IMR-90 (cell line): ENCODE data around the gene ATP1A4. TPM values are rescaled to one million over a fixed set of nuclear protein-coding genes. Genes with fewer than 3 reads are reported as not detected.

Source experiments
- ATAC-seq: fragments of 200-7000 bp; cut with Tn5 transposase; 2 replicates; pipeline ENCODE4 v1.9.1; 2020; ENCODE audit warnings: low read depth, mild to moderate bottlenecking, moderate library complexity
- BruUV-seq: library from RNA; stranded (reverse); fragments of 400-500 nt; replicated peaks from 2 replicates; lab custom pipeline; 2021; lab: Mats Ljungman, UMichigan
- CTCF ChIA-PET: fragments of 300-600 bp; formaldehyde crosslinking; extraction: SDS; loops from one replicate; lab custom pipeline; 2021; ENCODE audit warnings: antibody characterized with exemption; lab: Yijun Ruan, JAX
- POLR2A ChIA-PET: fragments of 300-600 bp; sonication (Branson Sonifier 250); formaldehyde crosslinking; loops from one replicate; lab custom pipeline; 2022; ENCODE audit warnings: antibody characterized with exemption; ENCODE audit not compliant: unreplicated experiment; lab: Charles Lee
- DNase-seq: peaks from one replicate; pipeline ENCODE4 v3.0.0; 2013
- H2AFZ ChIP-seq: replicated peaks from 2 replicates; pipeline ENCODE3; 2013; ENCODE audit warnings: low read length, mild to moderate bottlenecking; ENCODE audit not compliant: poor library complexity
- H2AK5ac ChIP-seq: 2 replicates; pipeline ENCODE4 v1.6.1; 2013; ENCODE audit warnings: low read depth, low read length, inconsistent platforms
- H2AK9ac ChIP-seq: replicated peaks from 2 replicates; pipeline ENCODE3; 2013; ENCODE audit warnings: mild to moderate bottlenecking, low read depth, low read length, moderate library complexity; ENCODE audit not compliant: poor library complexity
- H2BK120ac ChIP-seq: 2 replicates; pipeline ENCODE4 v1.6.1; 2013; ENCODE audit warnings: low read depth, low read length, inconsistent platforms
- H2BK15ac ChIP-seq: 3 replicates; pipeline ENCODE4 v1.6.1; 2013; ENCODE audit warnings: low read depth, low read length, inconsistent platforms
- H2BK20ac ChIP-seq: 2 replicates; pipeline ENCODE4 v1.6.1; 2013; ENCODE audit warnings: low read depth, mild to moderate bottlenecking, inconsistent platforms, low read length, moderate library complexity
- H2BK5ac ChIP-seq: 2 replicates; pipeline ENCODE4 v1.6.1; 2013; ENCODE audit warnings: mild to moderate bottlenecking, low read depth, low read length, inconsistent platforms; ENCODE audit not compliant: poor library complexity, severe bottlenecking
- H3K14ac ChIP-seq: replicated peaks from 2 replicates; pipeline ENCODE4 v1.6.1; 2013; ENCODE audit warnings: low read depth, low read length, inconsistent platforms
- H3K18ac ChIP-seq: 2 replicates; pipeline ENCODE4 v1.6.1; 2013; ENCODE audit warnings: low read depth, low read length, control low read depth
- H3K23ac ChIP-seq: 2 replicates; pipeline ENCODE4 v1.6.1; 2013; ENCODE audit warnings: low read depth, low read length, inconsistent platforms
- H3K27ac ChIP-seq: 2 replicates; pipeline ENCODE4 v1.5.1; 2013; ENCODE audit warnings: mild to moderate bottlenecking, control low read depth, low read length; ENCODE audit not compliant: insufficient read depth
- H3K27me3 ChIP-seq: 2 replicates; pipeline ENCODE4 v1.6.1; 2013; ENCODE audit warnings: low read length; ENCODE audit not compliant: control insufficient read depth, insufficient read depth
- H3K36me3 ChIP-seq: 2 replicates; pipeline ENCODE4 v1.6.1; 2013; ENCODE audit warnings: low read length, mixed read lengths; ENCODE audit not compliant: control insufficient read depth, insufficient read depth
- H3K4ac ChIP-seq: 2 replicates; pipeline ENCODE4 v1.6.1; 2013; ENCODE audit warnings: low read depth, low read length, inconsistent platforms
- H3K4me1 ChIP-seq: 2 replicates; pipeline ENCODE4 v1.6.1; 2013; ENCODE audit warnings: low read length, mixed read lengths; ENCODE audit not compliant: control insufficient read depth, insufficient read depth
- H3K4me2 ChIP-seq: 2 replicates; pipeline ENCODE4 v1.6.1; 2013; ENCODE audit warnings: low read depth, mild to moderate bottlenecking, control low read depth, low read length, moderate library complexity
- H3K4me3 ChIP-seq: 2 replicates; pipeline ENCODE4 v1.5.1; 2013; ENCODE audit warnings: low read depth, mild to moderate bottlenecking, control low read depth, low read length, moderate library complexity; ENCODE audit not compliant: insufficient read depth
- H3K56ac ChIP-seq: 2 replicates; pipeline ENCODE4 v1.6.1; 2013; ENCODE audit warnings: low read length, inconsistent platforms; ENCODE audit not compliant: insufficient read depth; ENCODE audit errors: extremely low read depth
- H3K79me1 ChIP-seq, 2 experiments: 2 replicates each; pipeline ENCODE4 v1.6.1; 2013; ENCODE audit warnings: low read length in 2 of 2, inconsistent platforms in 1 of 2, low read depth in 1 of 2
- H3K9ac ChIP-seq: 2 replicates; pipeline ENCODE4 v1.6.1; 2013; ENCODE audit warnings: low read depth, low read length, control low read depth
- H3K9me1 ChIP-seq: 2 replicates; pipeline ENCODE4 v1.6.1; 2013; ENCODE audit warnings: low read length, inconsistent platforms; ENCODE audit not compliant: insufficient read depth
- H3K9me3 ChIP-seq: 2 replicates; pipeline ENCODE4 v1.6.1; 2013; ENCODE audit warnings: low read length; ENCODE audit not compliant: control insufficient read depth, insufficient read depth
- H4K20me1 ChIP-seq: 2 replicates; pipeline ENCODE4 v1.6.1; 2013; ENCODE audit warnings: low read length, inconsistent platforms; ENCODE audit not compliant: insufficient read depth
- H4K5ac ChIP-seq: 2 replicates; pipeline ENCODE4 v1.6.1; 2013; ENCODE audit warnings: mild to moderate bottlenecking, low read depth, low read length, control low read depth
- H4K8ac ChIP-seq, 2 experiments: 2 replicates each; pipeline ENCODE4 v1.6.1; 2013; ENCODE audit warnings: low read depth in 2 of 2, low read length in 2 of 2, control low read depth in 1 of 2, inconsistent platforms in 1 of 2
- H4K91ac ChIP-seq: 2 replicates; pipeline ENCODE4 v1.6.1; 2013; ENCODE audit warnings: low read depth, low read length, inconsistent platforms; ENCODE audit not compliant: insufficient read depth
- BHLHE40 ChIP-seq: fragments of 150-350 bp; IDR thresholded peaks from 2 replicates; pipeline ENCODE4 v1.6.1; 2016; ENCODE audit warnings: mild to moderate bottlenecking, low read depth, low read length
- CEBPB ChIP-seq: IDR thresholded peaks from 2 replicates; pipeline ENCODE4 v1.6.1; 2012; ENCODE audit warnings: low read depth, low read length, improper control_type of control experiment
- CHD1 ChIP-seq: IDR thresholded peaks from 2 replicates; pipeline ENCODE4 v1.6.1; 2012; ENCODE audit warnings: low read depth, low read length, improper control_type of control experiment
- CTCF ChIP-seq: conservative IDR thresholded peaks from 2 replicates; pipeline ENCODE4 v1.5.1; 2012; ENCODE audit warnings: mild to moderate bottlenecking, low read depth, low read length, improper control_type of control experiment
- FOS ChIP-seq: fragments of 150-350 bp; IDR thresholded peaks from 2 replicates; pipeline ENCODE4 v1.6.1; 2016; ENCODE audit warnings: low read depth, low read length
- MAFK ChIP-seq: IDR thresholded peaks from 2 replicates; pipeline ENCODE4 v1.6.1; 2012; ENCODE audit warnings: low read depth, low read length, improper control_type of control experiment
- MAZ ChIP-seq: IDR thresholded peaks from 2 replicates; pipeline ENCODE4 v1.6.1; 2012; ENCODE audit warnings: low read depth, mild to moderate bottlenecking, low read length, improper control_type of control experiment, moderate library complexity, borderline replicate concordance
- MXI1 ChIP-seq: IDR thresholded peaks from 2 replicates; pipeline ENCODE4 v1.6.1; 2012; ENCODE audit warnings: low read depth, mild to moderate bottlenecking, low read length, moderate library complexity, borderline replicate concordance
- NFE2L2 ChIP-seq: fragments of 150-350 bp; IDR thresholded peaks from 2 replicates; pipeline ENCODE4 v1.6.1; 2016; ENCODE audit warnings: low read depth, mild to moderate bottlenecking, low read length
- POLR2A ChIP-seq: IDR thresholded peaks from 2 replicates; pipeline ENCODE4 v1.6.1; 2012; ENCODE audit warnings: mild to moderate bottlenecking, low read depth, low read length
- RAD21 ChIP-seq: IDR thresholded peaks from 2 replicates; pipeline ENCODE4 v1.6.1; 2012; ENCODE audit warnings: low read length, improper control_type of control experiment
- RCOR1 ChIP-seq: IDR thresholded peaks from 2 replicates; pipeline ENCODE4 v1.6.1; 2012; ENCODE audit warnings: mild to moderate bottlenecking, low read length, improper control_type of control experiment; ENCODE audit not compliant: insufficient replicate concordance
- RFX5 ChIP-seq: IDR thresholded peaks from 2 replicates; pipeline ENCODE4 v1.8.0; 2012; ENCODE audit warnings: low read depth, mild to moderate bottlenecking, low read length, moderate library complexity
- SMC3 ChIP-seq: fragments of 150-350 bp; IDR thresholded peaks from 2 replicates; pipeline ENCODE4 v1.6.1; 2016; ENCODE audit warnings: low read depth, mild to moderate bottlenecking, antibody characterized with exemption, low read length, moderate library complexity
- USF2 ChIP-seq: fragments of 150-350 bp; IDR thresholded peaks from 2 replicates; pipeline ENCODE4 v1.6.1; 2017; ENCODE audit warnings: mild to moderate bottlenecking, antibody characterized with exemption, low read length, low read depth
- WGBS, 2 experiments: methylation state at CpG; one replicate each; pipeline versions ENCODE4 v1.1.5 to v1.1.7; 2013; ENCODE audit warnings: missing lambda C conversion rate in 2 of 2; ENCODE audit not compliant: insufficient read length in 1 of 2; ENCODE audit errors: extremely low coverage in 2 of 2; 5-methylcytosine and 5-hydroxymethylcytosine counted together
- dilution Hi-C: fragments of 300-500 bp; cut with HindIII; formaldehyde crosslinking; loops from one replicate; pipeline ENCODE4 v1.14.3; 2018; ENCODE audit warnings: low sequenced_read_pairs; ENCODE audit not compliant: unreplicated experiment
- in situ Hi-C: fragments of 300-500 bp; cut with MboI; formaldehyde crosslinking; loops from 3 replicates; pipeline ENCODE4 v1.14.3; 2019; ENCODE audit warnings: low sequenced_read_pairs, inconsistent platforms, mixed read lengths
- intact Hi-C: fragments of 100-400 bp; cut with micrococcal nuclease; formaldehyde crosslinking; loops from 2 replicates; pipeline ENCODE4 v1.10.0; 2022
- polyA plus RNA-seq, 3 experiments: library from polyadenylated mRNA; depleted of rRNA; stranded (reverse); fragments of >200 nt; gene quantifications; 2 replicates each; pipeline ENCODE4 v1.2.3, GENCODE V29; 2012; ENCODE audit warnings: low replicate concordance in 1 of 3
- total RNA-seq: library from RNA; depleted of rRNA; stranded (reverse); fragments of >200 nt; gene quantifications from 2 replicates; pipeline ENCODE4 v1.2.3, GENCODE V29; 2012

ATP1A4 gene
- total and polyA plus RNA-seq, 2 of the 4 experiments (the other 2 are of a cell fraction), result not detected

- ATAC-seq, result no peak
- in situ Hi-C loops, result loop anchor here (25.0 kb wide), 1 partner anchor 433 kb away; no protein-coding TSS in a partner anchor
- no peak for DNase-seq
- H2AFZ ChIP-seq, result no peak overlapping the region
- H3K36me3 ChIP-seq, result no peaks in the 10 kb centered on the region
- H3K27me3 ChIP-seq, result peaks cover 18% of the 10 kb centered on the region
- H2AK9ac ChIP-seq, result no peak overlapping the region
- no peak overlapping the region for H2BK120ac ChIP-seq
- H3K4ac ChIP-seq, result no peak overlapping the region
- no peak overlapping the region for H2BK15ac ChIP-seq
- H3K14ac ChIP-seq, result no peak overlapping the region
- no peaks in the 10 kb centered on the region for H3K9me3 ChIP-seq
- H4K8ac ChIP-seq, result no peak overlapping the region
- WGBS, 2 experiments, result no CpG with 5 or more reads among the region's 4 CpGs
- no peak overlapping the region for H3K27ac ChIP-seq
- no peaks in the 10 kb centered on the region for H3K79me1 ChIP-seq
- no peaks in the 10 kb centered on the region for H3K4me1 ChIP-seq
- TF ChIP-seq MAZ, result no peak
- TF ChIP-seq RCOR1, result no peak
- TF ChIP-seq RAD21, result no peak
- TF ChIP-seq SMC3, result no peak
- no peak for TF ChIP-seq FOS
- TF ChIP-seq MXI1, result no peak
- no peak for TF ChIP-seq CEBPB
- TF ChIP-seq NFE2L2, result no peak
- TF ChIP-seq RFX5, result no peak
- TF ChIP-seq MAFK, result no peak
- TF ChIP-seq CTCF, result no peak
- TF ChIP-seq BHLHE40, result no peak
- no peak for TF ChIP-seq POLR2A
- no peak for TF ChIP-seq CHD1
- no peak for TF ChIP-seq USF2
- H4K5ac ChIP-seq, result no peak overlapping the region
- no peak overlapping the region for H3K4me3 ChIP-seq
- no peak overlapping the region for H4K91ac ChIP-seq
- no peak overlapping the region for H3K23ac ChIP-seq
- H3K18ac ChIP-seq, result no peak overlapping the region
- H3K56ac ChIP-seq, result no peak overlapping the region
- no TSS peak for BruUV-seq
- intact Hi-C loops, result no loop called here
- ChIA-PET CTCF (interaction anchor here (0.5 kb wide), 1 partner anchor 28 kb away, joined by 3 read pairs; no protein-coding TSS in a partner anchor), POLR2A (no interaction called here)
- no peak overlapping the region for H2AK5ac ChIP-seq
- H3K9me1 ChIP-seq, result no peaks in the 10 kb centered on the region
- no peaks in the 10 kb centered on the region for H4K20me1 ChIP-seq
- H2BK20ac ChIP-seq, result no peak overlapping the region
- no peak overlapping the region for H3K9ac ChIP-seq
- H2BK5ac ChIP-seq, result no peak overlapping the region
- dilution Hi-C loops, result no loop called here
- no peak overlapping the region for H3K4me2 ChIP-seq
These were observed 27.9 kb downstream of the ATP1A4 start for GRCh38 chr1:160179336-160179735.
